ENCODE results near the gene NANOS2.

Gene NANOS2

DNA sequence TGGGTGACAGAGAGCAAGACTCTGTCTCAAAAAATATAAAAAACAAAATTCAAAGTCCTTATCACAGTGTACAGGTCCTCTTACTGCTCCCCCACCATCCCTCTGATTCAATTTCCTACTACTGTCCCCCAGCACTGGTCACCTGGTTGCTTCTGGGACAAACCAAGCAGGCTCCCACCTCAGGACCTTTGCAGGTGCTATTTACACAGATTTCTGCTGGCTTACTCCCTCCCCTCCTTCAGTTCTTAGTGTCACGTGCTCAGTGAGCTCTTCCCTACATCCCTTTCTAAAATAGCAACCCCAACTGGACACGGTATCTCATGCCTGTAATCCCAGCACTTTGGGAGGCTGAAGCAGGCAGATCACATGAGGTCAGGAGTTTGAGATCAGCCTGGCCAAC, 34.6 kb downstream of the NANOS2 start:
- no peak for TF ChIP-seq ESRRG (CRISPR knock-in tag; IDR thresholded peaks at IDR 0.05)
- TF ChIP-seq OSR1 (CRISPR knock-in tag; IDR thresholded peaks at IDR 0.05), result no peak
- TF ChIP-seq BACH2 (CRISPR knock-in tag; IDR thresholded peaks at IDR 0.05; ENCODE audit: borderline replicate concordance), result no peak
- ATAC-seq, result no peak

- TF ChIP-seq TSHZ2 (CRISPR knock-in tag; IDR thresholded peaks at IDR 0.05) (no peak), ZC3H10 (CRISPR knock-in tag; IDR thresholded peaks at IDR 0.05) (no peak), CSRNP3 (CRISPR knock-in tag; IDR thresholded peaks at IDR 0.05) (no peak), OSR1 (CRISPR knock-in tag; IDR thresholded peaks at IDR 0.05) (no peak), TCF4 (CRISPR knock-in tag; IDR thresholded peaks at IDR 0.05; ENCODE audit: borderline replicate concordance) (no peak), ZNF8 (CRISPR knock-in tag; IDR thresholded peaks at IDR 0.05) (no peak), GLIS3 (CRISPR knock-in tag; IDR thresholded peaks at IDR 0.05) (no peak), SNAI2 (CRISPR knock-in tag; IDR thresholded peaks at IDR 0.05) (no peak), ESRRG (CRISPR knock-in tag; IDR thresholded peaks at IDR 0.05) (no peak), CSDC2 (CRISPR knock-in tag; IDR thresholded peaks at IDR 0.05) (no peak), PPARA (CRISPR knock-in tag; IDR thresholded peaks at IDR 0.05; ENCODE audit: borderline replicate concordance) (no peak), ISL1 (CRISPR knock-in tag; IDR thresholded peaks at IDR 0.05) (no peak), TOX (CRISPR knock-in tag; IDR thresholded peaks at IDR 0.05; ENCODE audit: borderline replicate concordance) (no peak), ZNF565 (CRISPR knock-in tag; conservative IDR thresholded peaks at IDR 0.05; ENCODE audit: low read depth) (no peak)
- TF ChIP-seq, protein P1, sequence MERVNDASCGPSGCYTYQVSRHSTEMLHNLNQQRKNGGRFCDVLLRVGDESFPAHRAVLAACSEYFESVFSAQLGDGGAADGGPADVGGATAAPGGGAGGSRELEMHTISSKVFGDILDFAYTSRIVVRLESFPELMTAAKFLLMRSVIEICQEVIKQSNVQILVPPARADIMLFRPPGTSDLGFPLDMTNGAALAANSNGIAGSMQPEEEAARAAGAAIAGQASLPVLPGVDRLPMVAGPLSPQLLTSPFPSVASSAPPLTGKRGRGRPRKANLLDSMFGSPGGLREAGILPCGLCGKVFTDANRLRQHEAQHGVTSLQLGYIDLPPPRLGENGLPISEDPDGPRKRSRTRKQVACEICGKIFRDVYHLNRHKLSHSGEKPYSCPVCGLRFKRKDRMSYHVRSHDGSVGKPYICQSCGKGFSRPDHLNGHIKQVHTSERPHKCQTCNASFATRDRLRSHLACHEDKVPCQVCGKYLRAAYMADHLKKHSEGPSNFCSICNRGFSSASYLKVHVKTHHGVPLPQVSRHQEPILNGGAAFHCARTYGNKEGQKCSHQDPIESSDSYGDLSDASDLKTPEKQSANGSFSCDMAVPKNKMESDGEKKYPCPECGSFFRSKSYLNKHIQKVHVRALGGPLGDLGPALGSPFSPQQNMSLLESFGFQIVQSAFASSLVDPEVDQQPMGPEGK (CRISPR knock-in tag; IDR thresholded peaks at IDR 0.05; ENCODE audit: borderline replicate concordance), result no peak
- TF ChIP-seq, protein P2, sequence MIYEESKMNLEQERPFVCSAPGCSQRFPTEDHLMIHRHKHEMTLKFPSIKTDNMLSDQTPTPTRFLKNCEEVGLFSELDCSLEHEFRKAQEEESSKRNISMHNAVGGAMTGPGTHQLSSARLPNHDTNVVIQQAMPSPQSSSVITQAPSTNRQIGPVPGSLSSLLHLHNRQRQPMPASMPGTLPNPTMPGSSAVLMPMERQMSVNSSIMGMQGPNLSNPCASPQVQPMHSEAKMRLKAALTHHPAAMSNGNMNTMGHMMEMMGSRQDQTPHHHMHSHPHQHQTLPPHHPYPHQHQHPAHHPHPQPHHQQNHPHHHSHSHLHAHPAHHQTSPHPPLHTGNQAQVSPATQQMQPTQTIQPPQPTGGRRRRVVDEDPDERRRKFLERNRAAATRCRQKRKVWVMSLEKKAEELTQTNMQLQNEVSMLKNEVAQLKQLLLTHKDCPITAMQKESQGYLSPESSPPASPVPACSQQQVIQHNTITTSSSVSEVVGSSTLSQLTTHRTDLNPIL (CRISPR knock-in tag; IDR thresholded peaks at IDR 0.05; ENCODE audit: low read depth), result no peak
- ATAC-seq, result no peak
Observed at GRCh38 chr19:45879055-45879454, 35.5 kb downstream of the NANOS2 start.

DNA sequence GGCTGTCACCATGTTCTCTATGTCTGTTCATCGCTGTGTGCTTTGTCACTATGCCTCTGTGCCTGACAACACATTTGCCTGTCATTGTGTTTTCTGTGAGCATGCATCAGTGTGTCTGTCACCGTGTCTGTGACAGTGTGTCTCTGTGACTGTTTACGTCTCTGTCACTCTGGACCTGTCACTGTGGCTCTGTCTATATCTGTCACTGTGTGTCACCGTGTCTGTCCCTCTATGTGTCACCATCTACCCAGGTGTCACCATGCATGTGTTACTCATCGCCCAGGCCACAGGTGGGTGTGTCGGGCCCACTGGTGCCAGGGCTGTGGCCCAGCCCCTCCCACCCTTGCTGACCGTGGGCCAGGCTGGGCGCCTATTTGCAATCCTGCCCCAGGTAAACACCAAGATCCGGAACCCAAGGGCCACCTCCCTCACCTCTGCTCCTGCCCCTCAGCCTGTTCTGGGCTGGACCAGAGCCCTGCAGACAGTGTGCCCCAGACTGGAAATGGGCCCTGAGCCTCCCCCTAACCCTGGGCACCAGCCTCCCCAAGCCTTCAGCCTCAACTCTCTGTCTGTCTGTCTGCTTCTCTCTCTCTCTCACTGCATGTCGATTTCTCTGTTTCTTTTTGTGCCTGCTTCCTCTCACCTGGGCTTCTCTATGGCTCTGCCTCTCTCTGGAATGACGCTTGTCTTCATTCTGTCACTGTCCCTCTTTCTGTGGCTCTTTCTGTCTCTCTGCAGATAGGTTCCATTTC, 36.4 kb downstream of the NANOS2 start:
- TF ChIP-seq, protein P1 (CRISPR knock-in tag; IDR thresholded peaks at IDR 0.05; ENCODE audit: borderline replicate concordance), result no peak
- TF ChIP-seq, protein P3, sequence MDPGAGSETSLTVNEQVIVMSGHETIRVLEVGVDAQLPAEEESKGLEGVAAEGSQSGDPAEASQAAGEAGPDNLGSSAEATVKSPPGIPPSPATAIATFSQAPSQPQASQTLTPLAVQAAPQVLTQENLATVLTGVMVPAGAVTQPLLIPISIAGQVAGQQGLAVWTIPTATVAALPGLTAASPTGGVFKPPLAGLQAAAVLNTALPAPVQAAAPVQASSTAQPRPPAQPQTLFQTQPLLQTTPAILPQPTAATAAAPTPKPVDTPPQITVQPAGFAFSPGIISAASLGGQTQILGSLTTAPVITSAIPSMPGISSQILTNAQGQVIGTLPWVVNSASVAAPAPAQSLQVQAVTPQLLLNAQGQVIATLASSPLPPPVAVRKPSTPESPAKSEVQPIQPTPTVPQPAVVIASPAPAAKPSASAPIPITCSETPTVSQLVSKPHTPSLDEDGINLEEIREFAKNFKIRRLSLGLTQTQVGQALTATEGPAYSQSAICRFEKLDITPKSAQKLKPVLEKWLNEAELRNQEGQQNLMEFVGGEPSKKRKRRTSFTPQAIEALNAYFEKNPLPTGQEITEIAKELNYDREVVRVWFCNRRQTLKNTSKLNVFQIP (CRISPR knock-in tag; IDR thresholded peaks at IDR 0.05; ENCODE audit: borderline replicate concordance, low read depth), result no peak
- TF ChIP-seq ZNF565 (CRISPR knock-in tag; conservative IDR thresholded peaks at IDR 0.05; ENCODE audit: low read depth) (no peak), ARNTL (CRISPR knock-in tag; IDR thresholded peaks at IDR 0.05; ENCODE audit: borderline replicate concordance, low read depth) (no peak), TSHZ2 (CRISPR knock-in tag; IDR thresholded peaks at IDR 0.05) (no peak), OSR1 (CRISPR knock-in tag; IDR thresholded peaks at IDR 0.05) (no peak), GLIS3 (CRISPR knock-in tag; IDR thresholded peaks at IDR 0.05) (no peak), ESRRG (CRISPR knock-in tag; IDR thresholded peaks at IDR 0.05) (no peak)
- TF ChIP-seq, protein P2 (CRISPR knock-in tag; IDR thresholded peaks at IDR 0.05; ENCODE audit: low read depth), result no peak
- no peak for ATAC-seq

Data from SK-N-SH treated with all-trans-retinoic acid at 6 μM for 48 hours (cell line).